AG04449 (cell line): ENCODE measurements around the gene TMEM9B.
"Not testable (repeated sequence)": the region's sequence is repeated elsewhere in the genome, so short reads cannot be mapped to it uniquely, and the experiment has no call there.

Source experiments
- CTCF ChIA-PET: fragments of 350-600 bp; formaldehyde crosslinking; extraction: SDS; loops from one replicate; lab custom pipeline; 2021; ENCODE audit warnings: antibody characterized with exemption; lab: Yijun Ruan, JAX
- POLR2A ChIA-PET: fragments of 400-600, 350-600 bp; formaldehyde crosslinking; extraction: SDS; loops from one replicate; lab custom pipeline; 2020; ENCODE audit warnings: antibody characterized with exemption, inconsistent platforms; lab: Yijun Ruan, JAX
- DNase-seq: peaks from one replicate; pipeline ENCODE4 v3.0.0-alpha.2; 2010; ENCODE audit warnings: low read depth, low spot score
- H3K4me3 ChIP-seq: 2 replicates; pipeline ENCODE4 v1.5.1; 2011; ENCODE audit warnings: low read depth, mild to moderate bottlenecking, control low read depth, low read length
- TF ChIP-seq, protein P1 (sequence below): IDR thresholded peaks from one replicate; pipeline ENCODE4 v1.5.1; 2011; ENCODE audit warnings: mild to moderate bottlenecking, moderate library complexity, low read length, control low read depth, inconsistent platforms; ENCODE audit not compliant: insufficient read depth; ENCODE audit errors: missing control alignments

The TMEM9B gene

DNA sequence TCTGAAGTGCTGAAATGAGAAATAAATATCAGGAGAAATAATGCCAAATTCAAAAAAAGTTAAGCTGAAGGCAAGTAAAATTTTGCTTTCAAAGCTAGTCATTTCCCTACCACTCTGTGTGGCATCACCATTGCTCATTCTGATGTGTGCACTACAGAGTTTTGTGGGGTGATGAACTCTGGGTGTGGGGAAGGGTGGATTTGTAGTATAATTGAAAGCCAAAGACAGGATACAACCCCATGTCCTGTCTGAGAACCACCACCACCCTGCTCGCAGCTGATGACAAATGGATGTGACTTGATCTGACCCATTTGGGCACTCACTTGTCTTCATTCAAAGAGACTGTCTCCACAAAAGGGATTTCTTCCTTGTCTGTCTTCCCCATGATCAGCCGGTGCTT is 19.3 kb upstream of the TMEM9B start:
- no peak overlapping the region for H3K4me3 ChIP-seq
- TF ChIP-seq, protein P1, sequence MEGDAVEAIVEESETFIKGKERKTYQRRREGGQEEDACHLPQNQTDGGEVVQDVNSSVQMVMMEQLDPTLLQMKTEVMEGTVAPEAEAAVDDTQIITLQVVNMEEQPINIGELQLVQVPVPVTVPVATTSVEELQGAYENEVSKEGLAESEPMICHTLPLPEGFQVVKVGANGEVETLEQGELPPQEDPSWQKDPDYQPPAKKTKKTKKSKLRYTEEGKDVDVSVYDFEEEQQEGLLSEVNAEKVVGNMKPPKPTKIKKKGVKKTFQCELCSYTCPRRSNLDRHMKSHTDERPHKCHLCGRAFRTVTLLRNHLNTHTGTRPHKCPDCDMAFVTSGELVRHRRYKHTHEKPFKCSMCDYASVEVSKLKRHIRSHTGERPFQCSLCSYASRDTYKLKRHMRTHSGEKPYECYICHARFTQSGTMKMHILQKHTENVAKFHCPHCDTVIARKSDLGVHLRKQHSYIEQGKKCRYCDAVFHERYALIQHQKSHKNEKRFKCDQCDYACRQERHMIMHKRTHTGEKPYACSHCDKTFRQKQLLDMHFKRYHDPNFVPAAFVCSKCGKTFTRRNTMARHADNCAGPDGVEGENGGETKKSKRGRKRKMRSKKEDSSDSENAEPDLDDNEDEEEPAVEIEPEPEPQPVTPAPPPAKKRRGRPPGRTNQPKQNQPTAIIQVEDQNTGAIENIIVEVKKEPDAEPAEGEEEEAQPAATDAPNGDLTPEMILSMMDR: no peak
- no peak for DNase-seq
- POLR2A ChIA-PET: no interaction called here
- CTCF ChIA-PET: no interaction called here

DNA sequence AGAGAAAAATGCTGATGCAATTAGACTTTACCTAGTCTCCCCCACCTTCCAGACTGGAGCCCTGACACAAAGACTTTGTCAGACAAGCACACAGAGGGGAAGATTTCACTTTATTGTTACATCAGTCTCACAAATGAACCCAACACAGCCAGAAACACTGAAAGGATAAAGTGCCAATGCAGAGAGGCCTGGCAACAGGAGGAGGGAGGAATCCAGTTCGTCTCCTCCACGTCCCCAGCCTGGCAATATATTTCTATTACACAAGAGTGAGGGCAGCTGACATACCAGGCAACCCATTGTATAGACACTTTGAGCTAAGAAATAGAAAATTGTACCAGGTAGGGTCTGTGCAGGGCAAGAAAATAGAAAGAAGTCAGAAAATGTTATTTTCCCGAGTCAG is 16.2 kb upstream of the TMEM9B start:
- CTCF ChIA-PET: interaction anchor here (1.0 kb wide), 1 partner anchor 8 kb away, joined by 3 read pairs; no protein-coding TSS in a partner anchor
- POLR2A ChIA-PET: interaction anchor here (0.9 kb wide), 1 partner anchor 17 kb away, joined by 3 read pairs; no protein-coding TSS in a partner anchor

DNA sequence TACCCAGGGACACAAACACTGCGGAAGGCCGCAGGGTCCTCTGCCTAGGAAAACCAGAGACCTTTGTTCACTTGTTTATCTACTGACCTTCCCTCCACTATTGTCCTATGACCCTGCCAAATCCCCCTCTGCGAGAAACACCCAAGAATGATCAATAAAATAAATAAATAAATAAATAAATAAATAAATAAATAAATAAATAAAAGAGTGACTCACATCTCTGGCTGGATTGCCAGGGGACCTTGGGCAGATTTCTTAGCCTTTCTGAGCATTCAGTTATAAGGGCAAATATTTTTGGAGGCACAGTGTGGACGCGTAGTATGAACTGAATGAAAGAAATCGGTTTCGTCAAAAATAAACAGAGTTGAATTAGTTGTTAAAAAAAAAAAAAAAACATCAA is 15.1 kb upstream of the TMEM9B start:
- DNase-seq, H3K4me3 ChIP-seq, POLR2A ChIA-PET, CTCF ChIA-PET: not testable (repeated sequence)

More for the DNA sequence above, 16.2 kb upstream of the TMEM9B start:
- DNase-seq: no peak
- H3K4me3 ChIP-seq: no peak overlapping the region
- TF ChIP-seq, protein P1: no peak

DNA sequence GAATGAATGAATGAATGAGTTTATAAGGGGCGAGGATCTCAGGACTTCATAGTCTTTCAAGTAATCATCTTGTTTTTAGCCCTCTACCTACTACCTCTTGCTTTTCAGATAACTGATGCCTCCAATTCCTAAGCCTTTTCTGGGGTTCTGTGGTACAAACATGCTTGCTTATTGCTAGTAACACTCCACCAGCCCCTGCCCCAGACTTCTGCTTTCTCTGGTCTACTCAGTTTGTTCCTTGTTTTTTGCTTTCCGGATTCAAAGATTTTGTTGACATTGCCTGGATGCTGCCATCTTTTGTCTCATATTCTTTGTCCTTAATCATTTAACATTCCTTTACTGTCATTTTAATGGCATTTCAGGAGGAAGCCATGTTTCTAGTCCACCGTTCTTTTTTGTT is 8.9 kb upstream of the TMEM9B start:
- TF ChIP-seq, protein P1: no peak
- CTCF ChIA-PET: interaction anchor here (1.0 kb wide), 1 partner anchor 9 kb away, joined by 3 read pairs; the partner anchor contains the start of gene TMEM9B
- no peak for DNase-seq
- H3K4me3 ChIP-seq: no peak overlapping the region
- POLR2A ChIA-PET: no interaction called here

DNA sequence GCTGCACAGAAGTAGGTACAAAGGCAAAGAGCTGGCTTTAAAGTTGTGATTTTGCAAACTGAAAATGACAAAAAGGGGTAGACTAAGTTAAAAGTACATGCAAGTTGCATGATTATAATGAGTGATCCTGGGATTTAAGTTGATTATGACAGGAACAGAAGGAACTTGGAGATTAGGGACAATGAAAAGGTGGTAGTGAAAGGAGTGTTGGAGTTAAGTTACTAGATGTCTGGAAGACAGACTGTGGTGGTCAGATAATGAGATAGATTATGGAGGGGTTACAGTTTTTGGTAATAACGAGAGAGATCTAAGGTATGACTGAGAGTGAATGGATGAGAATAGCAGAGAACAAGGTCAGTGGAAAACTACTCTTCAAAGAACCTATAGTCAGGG is 7.7 kb upstream of the TMEM9B start:
- DNase-seq: no peak
- ChIA-PET POLR2A (no interaction called here), CTCF (interaction anchor here (1.0 to 1.6 kb wide), 3 partner anchors 8 to 11 kb away, joined by 3 read pairs; partner anchors contain the start of gene TMEM9B)
- TF ChIP-seq, protein P1: no peak
- no peak overlapping the region for H3K4me3 ChIP-seq

DNA sequence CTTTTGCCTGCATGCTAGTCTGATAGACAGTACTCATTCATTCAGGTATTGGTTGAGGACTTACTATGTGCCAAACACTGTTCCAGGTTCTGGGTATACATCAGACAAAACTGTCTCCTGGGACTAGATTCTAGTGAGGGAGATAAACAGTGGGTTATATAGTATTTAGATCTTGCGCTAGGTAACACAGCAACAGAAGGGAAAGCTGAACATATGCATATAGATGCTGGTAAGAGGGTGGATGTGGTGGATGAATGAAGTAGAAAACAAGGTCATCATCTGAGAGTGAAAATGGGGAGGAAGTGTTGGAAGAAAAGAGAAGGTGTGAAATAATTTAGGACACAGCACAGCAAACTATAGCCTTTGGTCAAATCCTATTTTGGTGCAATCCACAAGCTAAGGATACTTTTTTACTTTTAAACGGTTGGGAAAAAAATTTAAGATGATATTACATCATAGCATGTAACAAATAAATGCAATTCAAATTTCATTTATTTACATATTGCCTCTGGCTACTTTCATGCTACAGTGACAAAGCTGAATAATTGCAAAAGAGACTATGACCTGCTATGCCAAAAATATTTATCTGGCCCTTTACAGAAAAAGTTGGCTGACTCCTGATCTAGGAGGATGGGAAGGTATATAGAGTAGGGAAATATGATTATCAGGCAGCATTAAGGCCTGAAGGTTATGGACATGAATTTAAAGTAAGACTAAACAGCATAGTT is 7.1 kb upstream of the TMEM9B start:
- H3K4me3 ChIP-seq: no peak overlapping the region
- no peak for DNase-seq
- CTCF ChIA-PET: interaction anchor here (1.5 to 1.6 kb wide), 2 partner anchors 10 to 11 kb away, joined by 3 read pairs; no protein-coding TSS in a partner anchor
- POLR2A ChIA-PET: no interaction called here
- TF ChIP-seq, protein P1: no peak
